MM.1S (cell line): Measurements from ENCODE around the gene FOXD2.

Source experiments
- CTCF ChIP-seq: fragments of 300-600 bp; sonication (generic); IDR thresholded peaks from 2 replicates; pipeline ENCODE4 v1.5.1; 2016; ENCODE audit warnings: antibody characterized with exemption, low read length, mixed read lengths
- EZH2 ChIP-seq: fragments of 300-600 bp; sonication (generic); optimal IDR thresholded peaks from 2 replicates; pipeline ENCODE3; 2017; ENCODE audit warnings: low read depth, mild to moderate bottlenecking, antibody characterized with exemption, low read length, mixed read lengths

- TF ChIP-seq CTCF = no peak
- TF ChIP-seq EZH2 = no peak
Observed at GRCh38 chr1:47485817-47486216, 48.0 kb downstream of the FOXD2 start.
